Suppressor macrophage treated with lipopolysaccharide for 1 hour (primary cell): ENCODE data around the gene GAK.
"Not testable (repeated sequence)": the region's sequence is repeated elsewhere in the genome, so short reads cannot be mapped to it uniquely, and the experiment has no call there.

Experiments
- DNase-seq, 3 donors: peaks; one replicate each; pipeline ENCODE4 v3.0.0-alpha.2; 2020 to 2022

GAK gene

DNA sequence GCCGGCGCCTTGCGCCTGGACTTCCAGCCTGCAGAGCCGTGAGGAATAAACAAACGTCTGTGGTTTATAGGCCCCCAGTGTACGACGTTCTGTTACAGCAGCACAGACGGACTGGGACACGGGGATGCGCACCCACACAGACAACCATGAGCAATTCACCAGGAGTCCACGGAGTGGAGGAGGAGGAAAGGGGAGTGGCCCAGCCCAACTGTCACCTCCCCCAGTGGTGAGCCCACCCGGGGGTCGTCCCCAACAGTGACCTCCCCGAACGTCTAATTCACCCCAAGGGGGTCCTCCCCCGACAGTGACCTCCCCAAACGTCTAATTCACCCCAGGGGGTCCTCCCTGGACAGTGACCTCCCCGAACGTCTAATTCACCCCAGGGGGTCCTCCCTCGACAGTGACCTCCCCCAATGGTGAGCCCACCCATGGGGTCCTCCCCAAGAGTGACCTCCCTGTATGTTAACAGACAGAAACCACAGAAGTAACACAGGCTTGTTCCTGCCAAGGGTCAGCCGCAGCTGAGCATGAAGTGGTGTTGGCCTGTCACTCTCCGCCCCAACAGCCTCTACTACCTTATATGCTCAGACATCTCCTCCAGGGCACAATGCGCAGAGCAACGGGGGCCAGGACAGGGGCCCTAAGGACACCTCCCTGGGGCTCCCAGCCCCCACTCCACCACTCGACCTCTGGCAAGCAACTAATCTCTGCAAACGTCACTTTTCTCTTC, 6.2 kb downstream of the GAK start:
- DNase-seq = no peak

DNA sequence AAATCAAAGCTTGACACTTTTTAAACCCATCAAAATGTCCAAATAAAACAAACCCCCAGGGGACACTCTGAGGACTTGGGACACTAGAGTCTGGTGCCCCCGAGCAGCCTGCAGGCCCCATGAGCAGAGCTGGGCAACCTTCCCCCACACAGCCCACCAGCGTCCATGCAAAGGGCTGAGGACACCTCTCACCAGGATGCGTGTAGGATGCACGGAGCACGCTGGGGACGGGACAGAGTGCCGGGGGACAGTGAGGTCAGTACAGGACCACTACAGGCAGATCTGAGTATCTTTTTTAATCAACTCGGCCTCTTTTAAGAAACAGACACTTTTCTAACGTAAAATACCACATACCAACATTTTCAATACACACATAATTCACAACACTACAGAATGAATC, 6.9 kb downstream of the GAK start:
- no peak for DNase-seq

DNA sequence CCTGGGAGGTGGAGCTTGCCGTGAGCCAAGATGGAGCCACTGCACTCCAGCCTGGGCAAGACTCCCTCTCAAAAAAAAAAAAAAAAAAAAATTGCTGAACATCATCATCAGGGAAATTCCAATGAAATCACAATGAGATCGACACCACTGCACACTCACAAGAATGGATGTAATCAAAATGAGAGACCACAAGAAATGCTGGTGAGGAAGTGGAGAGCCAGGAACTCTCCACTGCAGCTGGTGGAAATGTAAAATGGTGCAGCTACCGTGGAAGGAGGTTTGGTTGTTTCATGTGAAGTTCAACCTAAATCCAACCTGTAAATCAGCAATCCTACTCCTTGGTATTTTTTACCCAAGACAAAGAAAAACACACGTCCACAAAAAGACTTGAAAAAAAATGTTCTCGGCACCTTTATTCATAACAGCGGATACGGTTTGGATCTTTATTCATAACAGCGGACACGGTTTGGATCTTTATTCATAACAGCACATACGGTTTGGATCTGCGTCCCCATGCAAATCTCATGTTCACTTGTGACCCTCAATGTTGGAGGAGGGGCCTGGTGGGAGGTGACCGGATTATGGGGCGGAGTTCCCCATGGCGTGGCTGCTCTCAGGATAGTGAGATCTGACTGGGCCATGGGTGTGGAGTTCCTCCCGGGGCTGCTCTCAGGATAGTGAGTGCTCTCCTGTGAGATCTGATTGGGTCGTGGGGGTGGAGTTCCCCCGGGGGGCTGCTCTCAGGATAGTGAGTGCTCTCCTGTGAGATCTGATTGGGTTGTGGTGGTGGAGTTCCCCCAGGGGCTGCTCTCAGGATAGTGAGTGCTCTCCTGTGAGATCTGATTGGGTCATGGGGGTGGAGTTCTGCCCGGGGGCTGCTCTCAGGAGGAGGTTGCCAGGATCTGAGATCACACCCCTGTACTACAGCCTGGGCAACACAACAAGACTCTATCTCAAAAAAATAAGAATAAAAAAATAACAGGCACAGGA, 7.7 kb downstream of the GAK start:
- DNase-seq = peak; percentile 83 to 92 (median 87)

DNA sequence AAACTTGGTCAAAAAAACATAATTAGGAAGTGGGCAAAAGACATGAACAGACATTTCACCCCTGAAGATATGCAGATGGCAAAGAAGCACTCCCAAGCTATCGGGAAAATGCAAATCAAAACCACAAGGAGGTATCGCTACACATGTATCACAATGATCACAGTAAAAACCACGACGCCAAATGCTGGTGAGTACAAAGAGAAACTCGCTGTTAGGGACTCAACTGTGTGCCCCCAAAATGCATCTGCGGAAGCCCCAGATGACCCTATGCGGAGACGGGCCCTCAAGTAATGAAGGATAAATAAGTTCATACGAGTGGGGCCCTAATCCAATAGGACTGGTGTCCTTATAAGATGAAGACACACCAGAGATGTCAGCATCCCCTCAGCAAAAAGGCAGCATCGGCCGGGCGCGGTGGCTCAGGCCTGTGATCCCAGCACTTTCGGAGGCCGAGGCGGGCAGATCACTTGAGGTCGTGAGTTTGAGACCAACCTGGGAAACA, 10.2 kb downstream of the GAK start:
- DNase-seq = no peak

DNA sequence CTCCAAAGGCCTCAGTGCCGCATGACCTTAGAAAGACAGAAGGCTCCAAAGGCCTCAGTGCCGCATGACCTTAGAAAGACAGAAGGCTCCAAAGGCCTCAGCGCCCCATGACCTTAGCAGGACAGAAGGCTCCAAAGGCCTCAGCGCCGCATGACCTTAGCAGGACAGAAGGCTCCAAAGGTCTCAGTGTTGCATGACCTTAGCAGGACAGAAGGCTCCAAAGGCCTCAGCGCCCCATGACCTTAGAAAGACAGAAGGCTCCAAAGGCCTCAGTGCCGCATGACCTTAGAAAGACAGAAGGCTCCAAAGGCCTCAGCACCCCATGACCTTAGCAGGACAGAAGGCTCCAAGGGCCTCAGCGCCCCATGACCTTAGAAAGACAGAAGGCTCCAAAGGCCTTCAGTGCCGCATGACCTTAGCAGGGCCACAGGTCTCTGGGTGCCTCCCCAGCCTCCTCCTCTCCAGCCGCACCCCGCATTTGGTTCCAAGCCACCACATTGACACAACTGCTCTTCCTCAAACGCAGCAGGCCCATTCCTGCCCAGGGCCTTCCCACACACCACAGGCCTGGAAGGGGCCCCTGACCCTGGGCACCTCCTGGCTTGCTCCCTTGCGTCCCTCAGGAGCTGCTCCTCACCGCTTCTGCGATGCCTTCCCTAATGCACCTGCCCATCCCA, 13.0 kb downstream of the GAK start:
- DNase-seq = not testable (repeated sequence)

DNA sequence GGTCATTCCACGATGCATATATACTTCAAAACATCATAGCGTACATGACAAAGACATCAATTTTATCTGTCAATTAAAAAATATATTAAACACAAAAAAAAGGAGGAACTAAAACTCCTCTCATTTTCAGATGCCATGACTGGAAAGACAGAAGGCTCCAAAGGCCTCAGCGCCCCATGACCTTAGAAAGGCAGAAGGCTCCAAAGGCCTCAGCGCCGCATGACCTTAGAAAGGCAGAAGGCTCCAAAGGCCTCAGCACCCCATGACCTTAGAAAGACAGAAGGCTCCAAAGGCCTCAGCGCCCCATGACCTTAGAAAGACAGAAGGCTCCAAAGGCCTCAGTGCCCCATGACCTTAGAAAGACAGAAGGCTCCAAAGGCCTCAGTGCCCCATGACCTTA, 13.5 kb downstream of the GAK start:
- DNase-seq = not testable (repeated sequence)

DNA sequence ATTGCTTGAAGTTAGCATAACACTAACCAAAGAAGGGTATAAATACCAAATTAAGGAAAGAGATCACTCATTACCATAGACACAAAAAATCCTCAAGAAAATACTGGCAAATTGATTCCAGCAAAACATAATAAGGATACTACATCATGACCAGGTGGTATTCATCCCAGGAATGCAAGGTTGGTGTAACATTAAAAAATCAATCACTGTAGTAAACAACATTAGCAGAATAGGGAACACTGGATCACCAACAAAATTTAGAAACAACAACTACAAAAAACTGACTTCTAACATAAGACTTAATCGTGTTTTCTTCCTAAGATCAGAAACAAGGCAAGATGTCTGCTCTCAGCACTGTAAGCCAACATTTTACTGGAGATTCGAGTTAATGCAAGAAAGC, 14.1 kb downstream of the GAK start:
- DNase-seq = no peak

DNA sequence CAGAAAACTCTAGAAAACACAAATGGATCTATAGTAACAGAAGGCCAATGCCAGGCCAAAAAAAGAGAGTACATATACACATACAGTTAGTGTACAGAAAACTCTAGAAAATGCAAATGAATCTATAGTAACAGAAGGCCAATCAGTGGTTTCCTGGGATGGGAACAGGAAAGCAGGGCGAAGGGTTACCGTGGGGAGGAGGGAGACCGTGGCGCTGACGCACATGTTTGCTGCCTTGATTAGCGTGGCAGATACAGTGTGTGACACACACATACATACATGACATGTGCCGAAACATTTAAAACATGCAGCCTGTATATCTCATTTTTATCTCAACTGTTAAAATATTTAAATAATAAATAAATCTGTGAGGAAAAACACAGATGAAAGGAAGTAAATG, 14.7 kb downstream of the GAK start:
- DNase-seq = no peak

DNA sequence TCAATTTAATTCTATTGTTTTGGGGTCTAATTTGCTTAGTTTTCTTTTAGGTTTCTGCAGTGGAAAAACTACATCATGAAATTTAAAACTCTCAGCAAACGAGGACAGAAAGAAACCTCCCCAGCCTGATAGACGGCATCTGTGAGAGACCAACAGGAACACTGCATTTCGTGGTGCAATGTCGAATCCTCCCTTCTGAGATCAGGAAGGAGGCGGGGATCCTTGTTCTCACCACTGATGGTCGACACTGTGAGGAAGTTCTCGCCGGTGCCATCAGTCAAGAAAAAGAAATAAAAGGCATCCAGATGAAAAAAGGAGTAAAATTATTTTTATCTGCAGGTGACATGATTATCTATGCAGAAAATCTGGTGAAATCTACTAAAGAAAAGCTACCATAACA, 16.5 kb downstream of the GAK start:
- peak; percentile 70 to 73 (median 73) for DNase-seq

DNA sequence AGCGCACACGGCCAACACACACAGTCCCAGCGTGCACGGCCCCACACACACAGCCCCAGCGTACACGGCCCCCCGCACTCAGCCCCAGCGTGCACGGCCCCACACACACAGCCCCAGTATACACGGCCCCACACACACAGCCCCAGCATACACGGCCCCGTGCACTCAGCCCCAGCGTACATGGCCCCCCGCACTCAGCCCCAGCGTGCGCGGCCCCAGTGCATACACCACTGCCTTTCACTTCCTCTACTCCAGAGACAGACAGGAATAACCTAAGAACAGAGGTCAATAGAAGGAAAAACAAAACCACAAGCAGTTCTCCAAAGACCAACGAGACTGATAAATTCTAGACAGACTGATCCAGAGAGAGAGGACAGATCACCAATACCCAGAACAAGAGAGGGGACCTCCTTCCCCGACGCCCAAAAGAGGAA, 17.1 kb downstream of the GAK start:
- DNase-seq = peak in 2 of 3 donors; percentile 45 to 49

DNA sequence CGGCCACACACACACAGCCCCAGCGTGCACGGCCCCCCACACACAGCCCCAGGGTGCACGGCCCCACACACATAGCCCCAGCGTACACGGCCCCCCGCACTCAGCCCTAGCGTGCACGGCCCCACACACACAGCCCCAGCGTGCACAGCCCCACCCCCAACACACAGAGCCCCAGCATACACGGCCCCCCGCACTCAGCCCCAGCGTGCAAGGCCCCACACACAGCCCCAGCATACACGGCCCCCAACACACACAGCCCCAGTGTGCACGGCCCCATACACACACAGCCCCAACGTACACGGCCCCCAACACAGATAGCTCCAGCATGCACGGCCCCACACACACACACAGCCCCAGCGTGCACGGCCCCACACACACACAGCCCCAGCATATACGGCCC, 17.6 kb downstream of the GAK start:
- DNase-seq = no peak

DNA sequence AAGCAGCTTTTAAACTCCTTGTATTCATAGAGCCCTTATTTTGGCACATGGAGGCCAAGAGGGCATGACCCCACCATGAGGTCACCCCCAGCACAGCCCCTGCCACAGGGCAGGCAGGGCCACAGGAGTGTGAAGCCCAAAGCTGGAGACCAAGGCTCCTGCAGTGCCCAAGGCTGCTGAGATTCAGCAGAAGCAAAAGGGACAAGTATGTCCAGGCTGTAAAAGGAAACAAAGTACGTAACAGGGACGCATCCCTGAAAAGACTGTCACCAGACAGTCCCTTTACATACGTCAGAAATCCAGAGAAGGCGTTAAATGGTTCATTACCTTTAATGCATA, 18.9 kb downstream of the GAK start:
- DNase-seq = no peak

DNA sequence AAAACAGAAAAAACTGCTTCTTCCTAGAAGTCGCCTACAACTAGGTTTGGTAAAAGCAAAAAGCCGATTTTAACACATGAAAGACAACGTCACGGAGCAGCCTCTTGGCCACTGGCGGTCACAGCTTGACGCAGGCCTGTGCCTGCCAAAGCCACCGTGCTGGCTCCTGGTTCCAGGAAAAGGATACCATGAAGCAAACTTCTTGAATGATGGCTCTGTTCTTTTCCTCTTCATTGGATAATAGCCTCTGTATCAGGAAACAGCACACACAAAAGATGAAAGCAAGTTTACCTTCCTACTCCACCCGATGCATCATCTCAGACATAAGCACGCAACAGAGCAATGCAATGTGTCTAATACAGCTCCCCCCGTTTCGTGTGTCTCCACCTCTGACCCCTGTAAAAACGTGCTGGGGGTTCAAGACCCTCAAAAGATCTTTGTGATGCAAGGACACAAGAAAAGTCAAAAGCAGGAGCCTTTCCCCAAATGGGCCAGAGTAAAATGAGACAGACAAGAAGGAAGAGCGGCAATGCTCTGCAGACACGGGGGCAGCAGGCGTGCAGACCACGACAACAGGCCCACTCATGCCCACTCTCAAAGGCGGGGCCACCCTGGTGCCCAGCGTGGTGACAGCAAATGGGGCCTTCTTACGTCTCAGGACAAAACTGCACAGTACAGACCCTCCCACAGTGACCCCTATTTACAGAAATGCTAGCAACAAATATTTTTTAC, 19.4 kb downstream of the GAK start:
- DNase-seq = no peak

DNA sequence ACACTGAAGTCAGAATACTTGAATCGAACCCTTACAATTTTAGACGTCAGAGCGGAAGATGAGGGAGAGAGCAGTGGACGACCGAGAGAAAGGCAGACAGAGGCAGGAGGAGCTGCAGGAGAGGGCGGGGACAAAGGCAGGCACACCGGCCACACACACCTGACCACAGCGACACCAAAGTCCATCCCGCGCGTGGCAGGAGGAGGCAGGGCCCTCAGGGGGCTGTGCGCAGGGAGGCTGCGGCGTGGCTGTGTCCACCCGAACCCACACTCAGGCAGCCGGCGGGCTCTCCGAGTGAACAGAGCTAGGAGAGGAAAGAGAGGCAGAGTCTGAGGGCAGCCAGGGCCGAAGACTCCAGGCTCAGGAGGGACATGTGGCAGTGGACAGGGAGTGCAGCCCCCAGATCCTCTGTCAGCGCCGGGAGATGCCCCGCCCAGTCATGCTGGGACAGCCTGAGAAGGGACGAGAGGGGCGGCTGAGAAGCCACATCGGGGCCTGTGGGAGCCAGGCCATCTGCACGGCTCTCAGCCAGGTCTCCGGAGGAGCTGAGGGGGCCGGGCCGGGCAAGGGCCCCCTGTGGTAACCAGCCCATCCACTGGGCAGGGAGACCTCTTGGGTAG, 20.1 kb downstream of the GAK start:
- no peak for DNase-seq

DNA sequence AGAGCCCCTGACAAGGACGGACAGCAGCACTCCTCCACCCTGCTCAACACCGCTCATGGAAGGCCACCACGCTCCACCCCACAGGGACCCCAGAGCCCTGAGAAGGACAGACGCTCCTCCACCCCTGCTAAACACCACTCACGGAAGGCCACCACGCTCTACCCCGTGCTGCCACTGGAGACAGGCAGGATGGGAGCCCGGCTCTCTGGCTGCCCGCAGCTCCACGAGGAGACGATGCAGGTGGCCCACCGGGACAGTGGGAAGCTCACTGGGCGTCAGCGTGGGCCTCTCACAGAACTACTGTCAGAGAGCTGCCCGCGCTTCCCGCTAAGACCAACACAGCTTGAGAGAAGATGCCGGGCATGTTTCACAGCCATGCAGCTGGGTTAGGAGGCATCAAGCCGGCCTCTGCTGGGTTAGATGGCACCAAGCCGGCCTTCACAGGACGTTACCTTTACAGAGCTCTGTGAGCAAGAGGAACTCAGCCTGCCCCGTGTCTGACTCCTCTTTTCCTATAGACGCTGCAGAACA, 20.8 kb downstream of the GAK start:
- no peak for DNase-seq

DNA sequence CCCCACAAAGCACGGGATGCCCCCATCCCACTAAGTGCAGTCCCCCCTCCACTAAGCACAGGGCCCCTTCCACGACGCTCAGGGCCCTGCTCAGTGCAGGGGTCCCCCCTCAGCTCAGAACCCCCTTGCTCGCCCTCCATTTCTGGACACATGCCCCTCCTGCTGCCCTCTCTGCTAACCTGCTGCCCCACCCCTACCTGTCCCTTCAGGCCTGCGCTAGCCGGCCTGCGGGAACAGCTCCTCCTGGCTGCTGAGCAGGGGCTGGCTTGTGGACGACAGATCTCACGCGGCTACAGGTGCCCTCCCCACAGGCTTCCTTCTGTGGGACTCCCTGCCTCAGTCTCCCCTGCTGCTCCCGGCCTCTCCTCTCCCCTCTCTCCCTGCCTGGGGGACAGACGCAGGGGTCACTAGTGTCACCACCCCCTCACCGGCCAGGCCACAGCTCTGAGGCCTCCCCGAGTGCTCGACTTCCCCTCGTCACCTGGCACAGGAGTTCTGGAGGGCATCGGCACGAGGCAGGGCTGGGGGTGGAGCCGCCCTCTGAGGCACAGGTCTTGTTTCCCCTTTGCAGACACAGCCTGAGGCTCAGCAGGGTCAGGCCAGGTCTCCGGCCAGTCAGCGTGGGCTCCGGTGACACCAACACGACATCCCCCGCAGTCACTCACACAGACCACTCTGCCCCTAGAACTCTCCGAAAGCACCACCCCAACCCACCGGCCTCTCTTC, 21.6 kb downstream of the GAK start:
- DNase-seq = no peak

DNA sequence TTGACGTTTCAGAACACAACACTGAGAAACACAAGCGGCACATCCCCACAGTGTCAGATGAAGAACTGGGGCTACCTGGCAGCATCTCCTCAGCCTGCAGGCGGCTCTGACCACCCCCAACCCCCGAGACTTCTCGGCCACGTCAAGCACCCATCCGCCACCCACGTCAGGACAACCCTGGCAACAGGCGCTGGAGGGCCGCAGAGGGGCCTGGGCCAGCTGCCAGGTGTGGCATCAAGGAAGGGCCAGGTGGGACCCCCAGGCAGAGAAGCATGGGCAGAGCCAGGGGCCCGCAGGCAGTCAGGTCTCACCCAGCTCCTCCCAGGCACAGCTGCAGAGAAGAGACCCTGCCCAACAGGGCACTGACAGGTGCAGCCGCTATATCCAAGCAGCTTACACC, 22.3 kb downstream of the GAK start:
- no peak for DNase-seq

DNA sequence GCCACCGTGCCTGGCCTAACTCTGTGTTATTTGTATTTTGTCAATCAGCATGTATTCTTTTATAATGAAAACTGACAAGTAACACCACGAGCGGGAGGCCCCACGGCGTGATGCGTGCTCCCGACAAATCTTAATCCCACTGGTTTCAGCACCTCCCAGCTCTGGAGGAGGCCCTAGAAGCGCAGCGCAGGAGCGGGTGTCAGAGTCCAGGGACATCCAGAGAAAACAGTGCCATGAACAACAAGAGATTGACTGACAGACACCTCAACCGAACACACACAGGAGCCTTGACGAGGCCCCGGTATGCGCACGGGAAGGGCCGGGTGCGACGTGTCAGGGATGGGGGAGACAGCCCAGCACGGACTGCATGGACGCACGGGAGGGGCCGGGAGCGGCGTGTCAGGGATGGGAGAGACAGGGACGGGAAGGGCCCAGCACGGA, 23.0 kb downstream of the GAK start:
- no peak for DNase-seq

DNA sequence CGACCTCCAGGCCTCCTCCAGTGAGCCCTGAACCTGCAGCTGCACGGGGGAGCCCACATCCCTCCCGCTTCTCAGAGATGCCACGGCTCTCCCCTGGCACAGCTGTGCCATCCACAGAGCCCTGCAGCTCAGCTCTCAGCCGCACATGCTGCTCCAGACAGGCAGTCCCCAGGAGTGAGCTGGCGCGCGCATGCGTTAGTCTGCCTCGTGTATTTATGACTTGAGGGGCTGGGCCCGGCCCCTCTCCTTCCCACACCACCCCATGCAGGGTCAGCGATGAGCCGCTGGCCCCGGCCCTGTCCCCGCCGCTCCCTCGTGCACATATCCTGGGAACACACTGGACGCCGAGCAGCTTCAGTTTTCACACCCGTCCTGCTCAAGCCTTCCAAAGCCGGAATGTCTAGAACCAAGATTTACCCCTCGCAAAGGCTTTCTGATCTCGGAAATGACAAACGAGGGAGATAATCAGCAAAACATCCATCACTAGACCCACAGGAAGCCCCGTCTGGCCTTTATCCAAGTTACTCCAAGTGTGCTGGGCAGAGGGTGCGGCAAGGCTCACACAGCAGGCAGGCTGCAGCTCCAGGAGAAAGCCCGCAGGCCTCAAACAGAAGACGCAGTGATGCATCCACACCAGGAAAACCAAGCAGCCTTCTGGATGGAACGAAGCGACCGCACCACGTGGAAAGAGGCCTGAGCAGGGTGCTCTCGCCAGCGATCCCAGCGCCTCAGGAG, 24.3 kb downstream of the GAK start:
- DNase-seq = no peak

DNA sequence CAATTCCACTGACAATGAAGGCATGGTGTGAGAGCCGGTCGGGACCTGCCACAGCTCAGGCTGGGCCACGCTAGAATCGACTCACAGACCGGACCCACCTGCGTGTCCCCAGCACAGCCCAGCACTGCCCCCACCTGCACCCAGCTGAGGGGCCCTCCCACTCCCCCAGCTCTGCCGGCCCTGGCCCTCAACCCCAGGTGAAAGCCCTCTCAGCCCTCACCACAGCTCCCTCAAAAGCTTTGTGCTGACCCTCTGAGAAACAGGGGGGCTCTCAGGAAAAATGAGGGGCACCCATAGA, 25.1 kb downstream of the GAK start:
- no peak for DNase-seq
